Mucosa of stomach (tissue), 1 donor: Measurements from ENCODE around the gene HUNK.
"Not testable (repeated sequence)": the region's sequence is repeated elsewhere in the genome, so short reads cannot be mapped to it uniquely, and the experiment has no call there.

ENCODE experiments used
- H3K27me3 ChIP-seq: one replicate; pipeline ENCODE4 v1.7.0; 2013; ENCODE audit warnings: mild to moderate bottlenecking, low read length; ENCODE audit not compliant: control insufficient read depth, insufficient read depth
- H3K36me3 ChIP-seq: one replicate; pipeline ENCODE4 v1.7.0; 2013; ENCODE audit warnings: low read length; ENCODE audit not compliant: control insufficient read depth, insufficient read depth
- H3K4me1 ChIP-seq: one replicate; pipeline ENCODE4 v1.7.0; 2013; ENCODE audit warnings: mild to moderate bottlenecking, low read length; ENCODE audit not compliant: control insufficient read depth, insufficient read depth
- H3K4me3 ChIP-seq: one replicate; pipeline ENCODE4 v1.7.0; 2013; ENCODE audit warnings: low read length
- H3K9ac ChIP-seq: one replicate; pipeline ENCODE4 v1.7.0; 2013; ENCODE audit warnings: mild to moderate bottlenecking, low read length, moderate library complexity
- H3K9me3 ChIP-seq: one replicate; pipeline ENCODE4 v1.7.0; 2013; ENCODE audit warnings: mild to moderate bottlenecking, low read length, moderate library complexity; ENCODE audit not compliant: control insufficient read depth
- donor health status: Pancreatic carcinoma.

Gene HUNK

GRCh38 chr21:31850886-31851285 is 21.9 kb upstream of the HUNK start:
- no peak overlapping the region for H3K4me3 ChIP-seq
- no peaks in the 10 kb centered on the region for H3K4me1 ChIP-seq
- no peaks in the 10 kb centered on the region for H3K36me3 ChIP-seq
- peaks cover 4% of the 10 kb centered on the region for H3K27me3 ChIP-seq
- H3K9me3 ChIP-seq, result no peaks in the 10 kb centered on the region
- no peak overlapping the region for H3K9ac ChIP-seq

- Histone ChIP-seq H3K9me3 (no peaks in the 10 kb centered on the region), H3K4me1 (no peaks in the 10 kb centered on the region), H3K9ac (no peak overlapping the region), H3K4me3 (no peak overlapping the region), H3K36me3 (no peaks in the 10 kb centered on the region), H3K27me3 (peaks cover 4% of the 10 kb centered on the region)
Observed at GRCh38 chr21:31855180-31855579, 17.6 kb upstream of the HUNK start.

DNA sequence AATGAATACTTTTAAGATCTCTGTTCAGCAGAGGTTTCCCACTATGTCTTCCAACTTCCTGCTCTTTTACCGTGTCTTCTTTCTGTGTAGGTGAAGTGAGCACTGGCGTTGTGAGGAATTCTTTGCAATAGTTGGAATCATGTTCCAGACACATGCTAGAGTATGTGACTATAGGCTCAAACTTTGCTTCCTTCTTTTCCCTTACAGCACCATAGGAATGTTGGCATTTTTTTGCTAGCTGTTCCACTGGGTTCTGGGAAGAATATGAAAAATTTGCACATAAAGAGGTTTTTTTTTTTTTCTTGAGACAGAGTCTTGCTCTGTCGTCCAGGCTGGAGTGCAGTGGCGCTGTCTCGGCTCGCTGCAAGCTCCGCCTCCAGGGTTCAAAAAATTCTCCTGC is 15.7 kb upstream of the HUNK start:
- H3K4me1 ChIP-seq, result no peaks in the 10 kb centered on the region
- no peaks in the 10 kb centered on the region for H3K36me3 ChIP-seq
- no peak overlapping the region for H3K4me3 ChIP-seq
- H3K27me3 ChIP-seq, result no peaks in the 10 kb centered on the region
- H3K9ac ChIP-seq, result no peak overlapping the region
- no peaks in the 10 kb centered on the region for H3K9me3 ChIP-seq

DNA sequence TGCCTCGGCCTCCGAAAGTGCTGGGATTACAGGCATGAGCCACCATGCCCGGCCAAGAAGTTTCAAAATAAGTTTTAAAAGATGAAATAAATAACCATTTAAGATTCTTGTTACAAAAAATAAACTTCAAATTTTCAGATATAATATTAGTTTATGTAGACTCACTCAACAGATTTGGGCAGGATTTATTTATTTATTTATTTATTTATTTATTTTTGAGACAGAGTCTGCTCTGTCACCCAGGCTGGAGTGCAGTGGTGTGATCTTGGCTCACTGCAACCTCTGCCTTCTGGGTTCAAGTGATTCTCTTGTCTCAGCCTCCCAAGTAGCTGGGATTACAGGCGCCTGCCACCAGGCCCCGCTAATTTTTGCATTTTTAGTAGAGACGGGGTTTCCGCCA is 15.2 kb upstream of the HUNK start:
- not testable (repeated sequence) for H3K4me1 ChIP-seq, H3K36me3 ChIP-seq, H3K9ac ChIP-seq, H3K27me3 ChIP-seq, H3K4me3 ChIP-seq, H3K9me3 ChIP-seq

- no peak overlapping the region for H3K9ac ChIP-seq
- no peaks in the 10 kb centered on the region for H3K4me1 ChIP-seq
- H3K36me3 ChIP-seq, result no peaks in the 10 kb centered on the region
- no peak overlapping the region for H3K4me3 ChIP-seq
- no peaks in the 10 kb centered on the region for H3K27me3 ChIP-seq
- no peaks in the 10 kb centered on the region for H3K9me3 ChIP-seq
Observed at GRCh38 chr21:31860851-31861250, 12.0 kb upstream of the HUNK start.

GRCh38 chr21:31862078-31862477 is 10.7 kb upstream of the HUNK start:
- Histone ChIP-seq H3K27me3 (no peaks in the 10 kb centered on the region), H3K36me3 (no peaks in the 10 kb centered on the region), H3K9me3 (no peaks in the 10 kb centered on the region), H3K9ac (no peak overlapping the region), H3K4me3 (no peak overlapping the region), H3K4me1 (peaks cover 4% of the 10 kb centered on the region)

GRCh38 chr21:31865429-31865970 is 7.3 kb upstream of the HUNK start:
- no peak overlapping the region for H3K9ac ChIP-seq
- H3K36me3 ChIP-seq, result no peaks in the 10 kb centered on the region

DNA sequence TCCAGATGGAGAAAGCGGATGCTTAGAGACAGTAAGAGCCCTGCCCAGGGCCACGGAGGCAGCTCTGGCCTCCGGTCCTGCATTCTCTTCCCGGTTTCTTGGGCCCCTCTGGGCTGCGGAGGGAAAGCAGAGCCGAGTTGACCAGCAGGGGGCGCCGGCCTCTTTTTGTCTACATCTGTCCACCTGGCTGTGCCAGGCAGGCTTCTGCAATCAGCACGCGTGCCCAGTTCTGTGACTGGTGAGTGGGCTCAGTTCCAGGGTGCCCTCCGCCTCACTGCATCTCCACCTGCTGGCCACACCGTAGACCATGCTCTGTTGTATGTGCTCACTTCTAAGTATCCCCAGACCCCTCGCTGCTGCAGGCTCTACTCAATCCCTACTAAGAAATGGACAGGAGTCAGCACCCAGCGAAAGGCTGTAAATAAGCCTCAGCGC is 6.7 kb upstream of the HUNK start:
- Histone ChIP-seq H3K36me3 (no peaks in the 10 kb centered on the region), H3K4me3 (no peak overlapping the region), H3K4me1 (peaks cover 4% of the 10 kb centered on the region), H3K27me3 (peaks cover 11% of the 10 kb centered on the region), H3K9me3 (no peaks in the 10 kb centered on the region), H3K9ac (no peak overlapping the region)

More at GRCh38 chr21:31865429-31865970, 7.3 kb upstream of the HUNK start:
- Histone ChIP-seq H3K27me3 (peaks cover 10% of the 10 kb centered on the region), H3K4me1 (peaks cover 4% of the 10 kb centered on the region), H3K4me3 (no peak overlapping the region), H3K9me3 (no peaks in the 10 kb centered on the region)

- H3K9me3 ChIP-seq, result no peaks in the 10 kb centered on the region
- H3K4me3 ChIP-seq, result no peak overlapping the region
- peaks cover 13% of the 10 kb centered on the region for H3K4me1 ChIP-seq
- peaks cover 32% of the 10 kb centered on the region for H3K27me3 ChIP-seq
- no peak overlapping the region for H3K9ac ChIP-seq
- no peaks in the 10 kb centered on the region for H3K36me3 ChIP-seq
Observed at GRCh38 chr21:31869750-31870149, 3.1 kb upstream of the HUNK start.

- H3K4me3 ChIP-seq, result no peak overlapping the region
- no peaks in the 10 kb centered on the region for H3K36me3 ChIP-seq
- H3K9me3 ChIP-seq, result no peaks in the 10 kb centered on the region
- H3K4me1 ChIP-seq, result peaks cover 13% of the 10 kb centered on the region
- H3K27me3 ChIP-seq, result peaks cover 36% of the 10 kb centered on the region
- no peak overlapping the region for H3K9ac ChIP-seq
Observed at GRCh38 chr21:31870472-31871193, 2.2 kb upstream of the HUNK start.

DNA sequence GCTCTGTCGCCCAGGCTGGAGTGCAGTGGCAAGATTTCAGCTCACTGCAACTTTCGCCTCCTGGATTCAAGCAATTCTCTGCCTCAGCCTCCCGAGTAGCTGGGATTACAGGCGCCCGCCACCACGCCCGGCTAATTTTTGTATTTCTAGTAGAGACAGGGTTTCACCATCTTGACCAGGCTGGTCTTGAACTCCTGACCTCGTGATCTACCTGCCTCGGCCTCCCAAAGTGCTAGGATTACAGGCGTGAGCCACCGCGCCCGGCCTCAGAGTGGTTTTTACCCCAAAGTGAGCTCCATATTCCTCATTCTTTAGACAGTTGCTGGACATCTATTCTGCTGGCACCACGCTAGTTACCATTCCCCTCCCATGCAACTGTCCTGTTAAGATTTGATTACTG is 1.4 kb upstream of the HUNK start:
- not testable (repeated sequence) for H3K4me3 ChIP-seq, H3K36me3 ChIP-seq, H3K9me3 ChIP-seq, H3K4me1 ChIP-seq, H3K9ac ChIP-seq
- H3K27me3 ChIP-seq, result peaks cover 36% of the 10 kb centered on the region

- H3K9ac ChIP-seq, result no peak overlapping the region
- peaks cover 36% of the 10 kb centered on the region for H3K27me3 ChIP-seq
- no peaks in the 10 kb centered on the region for H3K9me3 ChIP-seq
- H3K36me3 ChIP-seq, result no peaks in the 10 kb centered on the region
- peak overlapping the region; percentile 8 for H3K4me3 ChIP-seq
- peaks cover 9% of the 10 kb centered on the region for H3K4me1 ChIP-seq
Observed at GRCh38 chr21:31872072-31872451, 758 bp upstream of the HUNK start.
